GM13977 (cell line): Measurements from ENCODE around the gene DPF3.

Experiments
- DNase-seq: peaks from one replicate; pipeline ENCODE4 v3.0.0; 2012; ENCODE audit warnings: low spot score
- in situ Hi-C: fragments of 300-500 bp; cut with MboI; formaldehyde crosslinking; loops from one replicate; pipeline ENCODE4 v1.12.0; 2022; ENCODE audit warnings: low sequenced_read_pairs, low pct_unique_long_range_greater_than_20kb, mixed read lengths, inconsistent platforms; ENCODE audit not compliant: unreplicated experiment
- TF ChIP-seq, protein P1 (sequence below): IDR thresholded peaks from 2 replicates; pipeline ENCODE4 v1.5.1; 2012; ENCODE audit warnings: mild to moderate bottlenecking, control low read depth; ENCODE audit not compliant: insufficient read depth; ENCODE audit errors: extremely low read depth, missing control alignments

Gene DPF3

DNA sequence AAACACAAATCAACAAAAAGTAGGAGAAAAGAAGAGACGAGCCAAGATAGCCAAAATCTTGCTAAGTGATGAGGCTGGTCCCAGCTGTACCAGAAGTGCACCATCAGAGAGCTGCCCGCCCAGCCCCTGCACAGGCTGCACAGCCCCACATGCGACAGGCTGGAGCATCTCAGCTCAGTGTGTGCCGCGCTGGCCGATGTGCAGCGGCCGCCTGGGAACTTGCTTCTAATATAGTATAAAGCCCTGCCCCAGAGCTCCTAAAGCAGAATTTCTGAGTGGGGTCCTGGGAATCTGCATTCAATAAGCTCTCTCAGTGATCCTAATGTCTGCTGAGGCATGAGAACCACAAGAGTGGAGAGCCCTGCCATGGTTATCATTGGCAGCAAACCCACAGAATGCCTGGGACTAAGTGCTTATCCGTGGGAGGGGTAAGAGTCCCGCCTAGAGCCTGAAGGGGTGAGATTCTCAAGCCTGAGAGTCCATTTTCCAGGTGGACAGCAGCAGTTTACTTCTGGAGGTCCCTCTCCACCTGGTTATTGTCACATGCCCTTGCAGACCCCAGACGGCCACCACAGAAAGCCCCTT is 171.6 kb downstream of the DPF3 start:
- DNase-seq: no peak
- TF ChIP-seq, protein P1, sequence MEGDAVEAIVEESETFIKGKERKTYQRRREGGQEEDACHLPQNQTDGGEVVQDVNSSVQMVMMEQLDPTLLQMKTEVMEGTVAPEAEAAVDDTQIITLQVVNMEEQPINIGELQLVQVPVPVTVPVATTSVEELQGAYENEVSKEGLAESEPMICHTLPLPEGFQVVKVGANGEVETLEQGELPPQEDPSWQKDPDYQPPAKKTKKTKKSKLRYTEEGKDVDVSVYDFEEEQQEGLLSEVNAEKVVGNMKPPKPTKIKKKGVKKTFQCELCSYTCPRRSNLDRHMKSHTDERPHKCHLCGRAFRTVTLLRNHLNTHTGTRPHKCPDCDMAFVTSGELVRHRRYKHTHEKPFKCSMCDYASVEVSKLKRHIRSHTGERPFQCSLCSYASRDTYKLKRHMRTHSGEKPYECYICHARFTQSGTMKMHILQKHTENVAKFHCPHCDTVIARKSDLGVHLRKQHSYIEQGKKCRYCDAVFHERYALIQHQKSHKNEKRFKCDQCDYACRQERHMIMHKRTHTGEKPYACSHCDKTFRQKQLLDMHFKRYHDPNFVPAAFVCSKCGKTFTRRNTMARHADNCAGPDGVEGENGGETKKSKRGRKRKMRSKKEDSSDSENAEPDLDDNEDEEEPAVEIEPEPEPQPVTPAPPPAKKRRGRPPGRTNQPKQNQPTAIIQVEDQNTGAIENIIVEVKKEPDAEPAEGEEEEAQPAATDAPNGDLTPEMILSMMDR: no peak
- in situ Hi-C loops: no loop called here

DNA sequence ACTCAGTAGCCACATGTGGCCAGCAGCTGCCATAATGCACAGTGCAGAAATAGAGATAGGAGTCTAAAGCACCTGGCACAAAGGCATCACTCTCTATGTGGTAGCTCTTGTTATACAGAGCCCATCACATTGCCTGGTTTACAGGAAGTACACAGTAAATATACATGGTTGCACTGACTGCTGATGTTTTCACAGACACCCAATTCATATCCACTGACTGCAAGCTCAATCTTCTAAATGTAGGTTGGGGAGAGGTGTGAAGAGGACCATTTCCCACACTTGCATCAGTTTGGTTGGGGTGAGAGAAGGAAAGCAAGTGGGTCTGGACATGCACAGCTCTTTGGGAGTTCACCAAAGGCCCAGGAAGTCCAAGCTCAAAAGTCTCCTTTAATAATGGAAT is 172.8 kb downstream of the DPF3 start:
- no peak for DNase-seq
- TF ChIP-seq, protein P1: no peak
- in situ Hi-C loops: no loop called here

DNA sequence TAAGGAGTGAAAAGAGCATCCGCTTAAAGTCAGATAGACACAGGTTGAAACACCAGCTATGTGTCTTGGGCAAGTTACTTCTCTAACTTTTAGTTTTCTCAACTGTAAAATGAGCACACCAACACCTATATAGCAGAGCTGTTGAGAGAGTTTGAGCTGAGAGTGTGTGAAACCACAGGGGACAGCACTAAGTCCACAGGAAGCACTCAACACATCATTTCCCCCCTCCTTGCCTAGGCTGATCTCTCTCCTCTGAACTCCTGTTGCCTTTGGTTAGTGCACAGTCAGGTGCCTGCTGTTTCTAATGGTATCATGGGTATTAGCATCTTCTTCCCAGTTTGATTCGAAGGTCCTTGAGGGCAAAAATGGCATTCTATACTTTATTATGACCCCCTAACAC is 176.7 kb downstream of the DPF3 start:
- DNase-seq: no peak
- in situ Hi-C loops: no loop called here
- TF ChIP-seq, protein P1: no peak

DNA sequence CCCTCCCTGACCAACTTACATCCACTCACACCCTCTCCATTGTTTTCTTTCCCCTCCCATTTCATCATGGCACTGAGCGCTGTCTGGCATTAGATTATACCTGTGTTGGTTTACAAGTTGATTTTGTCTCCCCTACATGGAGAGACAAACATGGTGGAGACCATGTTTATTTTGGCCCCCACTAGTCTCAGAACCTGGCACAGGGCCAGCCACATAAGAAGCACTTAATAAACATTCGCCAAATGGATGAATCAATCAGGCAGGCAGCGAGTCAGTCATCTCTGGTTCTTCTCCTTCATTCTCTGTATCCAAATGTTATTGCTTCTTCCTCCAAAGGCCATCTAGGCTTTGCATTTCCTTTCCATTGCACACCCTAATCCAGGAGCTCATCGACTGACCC is 177.4 kb downstream of the DPF3 start:
- TF ChIP-seq, protein P1: no peak
- no peak for DNase-seq
- in situ Hi-C loops: no loop called here

DNA sequence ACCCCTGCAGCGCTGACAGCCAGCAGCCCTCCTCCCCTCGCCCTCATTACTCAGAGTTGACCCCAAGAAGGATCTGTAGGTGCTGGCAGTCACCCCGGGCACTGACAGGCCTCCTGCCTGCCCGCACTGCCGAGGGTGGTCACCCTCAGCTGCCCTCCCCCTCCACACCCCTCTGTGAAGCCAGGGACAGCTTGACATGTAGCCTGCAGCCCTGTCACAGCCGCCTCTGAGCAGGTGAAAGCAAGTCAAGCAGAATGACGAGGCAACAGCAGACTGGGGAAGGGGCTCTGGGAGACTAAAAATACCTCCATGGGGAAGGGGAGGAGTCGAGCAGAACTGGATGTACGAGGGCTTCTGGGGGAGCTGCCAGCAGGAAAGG is 178.1 kb downstream of the DPF3 start:
- no peak for DNase-seq
- TF ChIP-seq, protein P1: no peak
- in situ Hi-C loops: no loop called here

DNA sequence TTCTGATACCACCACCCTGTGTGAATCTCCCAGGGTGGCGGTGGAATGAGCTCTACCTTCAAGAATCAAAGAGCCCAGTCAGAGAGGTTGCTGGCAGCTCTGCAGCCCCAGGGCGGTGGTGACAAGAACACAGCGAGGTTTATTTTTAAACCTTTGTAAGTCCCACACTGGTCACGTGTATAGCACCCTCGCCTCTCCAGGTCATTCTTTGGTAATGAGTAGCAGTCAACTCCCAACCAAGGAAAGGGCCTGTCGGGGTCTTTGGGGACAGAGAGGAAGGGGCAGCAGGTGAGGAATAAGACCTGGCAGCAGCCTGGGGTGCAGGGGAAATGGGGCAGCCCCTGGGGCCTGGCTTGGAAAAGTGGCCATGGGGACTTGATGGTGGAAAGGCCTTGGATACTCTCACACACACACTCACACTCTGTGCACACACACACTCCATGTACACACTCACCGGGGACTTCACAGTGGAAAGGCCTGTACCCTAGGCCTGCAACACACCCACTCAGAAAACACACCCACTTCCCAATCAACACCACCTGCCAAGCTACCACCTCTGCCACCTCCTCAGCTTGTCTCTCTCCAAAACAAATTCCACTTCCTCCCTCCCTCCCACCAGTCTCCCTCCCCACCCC is 178.6 kb downstream of the DPF3 start:
- TF ChIP-seq, protein P1: no peak
- in situ Hi-C loops: no loop called here

More for the DNA sequence above, 178.6 kb downstream of the DPF3 start:
- peak; percentile 33 for DNase-seq
